Measurements from ENCODE around the gene ASMTL.
"Not testable (repeated sequence)": the region's sequence is repeated elsewhere in the genome, so short reads cannot be mapped to it uniquely, and the experiment has no call there.

DNA sequence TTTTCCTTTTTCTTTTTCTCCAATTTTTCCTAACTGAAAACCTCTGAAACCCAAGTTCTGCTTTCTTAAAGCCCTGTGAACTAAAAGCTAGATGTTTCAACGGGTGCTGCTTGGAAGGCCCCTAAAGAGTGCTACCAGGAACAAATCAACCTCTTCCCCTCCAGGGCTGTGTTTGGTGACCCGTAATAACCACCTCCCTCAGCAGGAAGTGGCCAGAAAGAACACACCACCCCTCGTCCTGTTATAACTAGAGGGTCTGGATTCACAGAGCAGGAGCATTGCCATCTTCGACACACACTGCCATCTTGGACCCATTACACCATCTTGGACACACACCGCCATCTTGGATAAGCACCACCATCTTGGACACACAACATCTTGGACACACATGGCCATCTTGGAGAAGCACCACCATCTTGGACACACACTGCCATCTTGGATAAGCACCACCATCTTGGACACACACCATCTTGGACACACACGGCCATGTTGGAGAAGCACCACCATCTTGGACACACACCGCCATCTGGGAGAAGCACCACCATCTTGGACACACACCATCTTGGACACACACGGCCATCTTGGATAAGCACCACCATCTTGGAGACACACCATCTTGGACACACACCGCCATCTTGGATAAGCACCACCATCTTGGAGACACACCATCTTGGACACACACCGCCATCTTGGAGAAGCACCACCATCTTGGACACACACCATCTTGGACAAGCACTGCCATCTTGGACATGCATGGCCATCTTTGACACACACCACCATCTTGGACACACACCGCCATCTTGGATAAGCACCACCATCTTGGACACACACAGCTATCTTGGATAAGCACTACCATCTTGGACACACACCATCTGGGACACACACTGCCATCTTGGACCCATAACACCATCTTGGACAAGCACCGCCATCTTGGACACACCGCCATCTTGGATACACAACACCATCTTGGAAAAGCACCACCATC is 5.4 kb downstream of the ASMTL start:
- TF ChIP-seq, protein P1, sequence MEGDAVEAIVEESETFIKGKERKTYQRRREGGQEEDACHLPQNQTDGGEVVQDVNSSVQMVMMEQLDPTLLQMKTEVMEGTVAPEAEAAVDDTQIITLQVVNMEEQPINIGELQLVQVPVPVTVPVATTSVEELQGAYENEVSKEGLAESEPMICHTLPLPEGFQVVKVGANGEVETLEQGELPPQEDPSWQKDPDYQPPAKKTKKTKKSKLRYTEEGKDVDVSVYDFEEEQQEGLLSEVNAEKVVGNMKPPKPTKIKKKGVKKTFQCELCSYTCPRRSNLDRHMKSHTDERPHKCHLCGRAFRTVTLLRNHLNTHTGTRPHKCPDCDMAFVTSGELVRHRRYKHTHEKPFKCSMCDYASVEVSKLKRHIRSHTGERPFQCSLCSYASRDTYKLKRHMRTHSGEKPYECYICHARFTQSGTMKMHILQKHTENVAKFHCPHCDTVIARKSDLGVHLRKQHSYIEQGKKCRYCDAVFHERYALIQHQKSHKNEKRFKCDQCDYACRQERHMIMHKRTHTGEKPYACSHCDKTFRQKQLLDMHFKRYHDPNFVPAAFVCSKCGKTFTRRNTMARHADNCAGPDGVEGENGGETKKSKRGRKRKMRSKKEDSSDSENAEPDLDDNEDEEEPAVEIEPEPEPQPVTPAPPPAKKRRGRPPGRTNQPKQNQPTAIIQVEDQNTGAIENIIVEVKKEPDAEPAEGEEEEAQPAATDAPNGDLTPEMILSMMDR (IDR thresholded peaks at IDR 0.05; ENCODE audit: insufficient read depth, low read length, poor library complexity, severe bottlenecking) = not testable (repeated sequence)
- not testable (repeated sequence) for TF ChIP-seq EZH2phosphoT487 (conservative IDR thresholded peaks at IDR 0.05; ENCODE audit: low read length)

All from SU-DHL-6 (cell line).